ENCODE measurements around the gene TWIST2.

TWIST2 gene

DNA sequence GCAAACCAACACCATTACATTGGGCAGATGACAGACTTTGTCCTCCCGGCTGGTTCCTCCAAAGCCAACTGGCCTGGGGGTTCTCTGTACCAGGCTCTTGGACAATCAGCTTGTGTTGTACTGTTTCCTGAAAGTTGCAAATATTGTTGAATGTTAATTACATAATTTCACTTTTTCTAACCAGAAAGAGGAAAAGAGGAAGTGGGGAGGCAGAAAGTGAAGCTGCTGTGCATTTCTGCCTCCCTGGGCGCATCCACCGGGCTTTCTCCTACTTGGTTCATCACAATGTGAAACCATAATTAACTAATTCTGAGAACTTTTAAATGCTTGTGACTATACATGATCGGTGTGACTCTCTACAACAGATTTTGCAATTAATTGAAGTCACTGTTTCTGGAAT is 10.1 kb downstream of the TWIST2 start:
- no peak for DNase-seq

DNA sequence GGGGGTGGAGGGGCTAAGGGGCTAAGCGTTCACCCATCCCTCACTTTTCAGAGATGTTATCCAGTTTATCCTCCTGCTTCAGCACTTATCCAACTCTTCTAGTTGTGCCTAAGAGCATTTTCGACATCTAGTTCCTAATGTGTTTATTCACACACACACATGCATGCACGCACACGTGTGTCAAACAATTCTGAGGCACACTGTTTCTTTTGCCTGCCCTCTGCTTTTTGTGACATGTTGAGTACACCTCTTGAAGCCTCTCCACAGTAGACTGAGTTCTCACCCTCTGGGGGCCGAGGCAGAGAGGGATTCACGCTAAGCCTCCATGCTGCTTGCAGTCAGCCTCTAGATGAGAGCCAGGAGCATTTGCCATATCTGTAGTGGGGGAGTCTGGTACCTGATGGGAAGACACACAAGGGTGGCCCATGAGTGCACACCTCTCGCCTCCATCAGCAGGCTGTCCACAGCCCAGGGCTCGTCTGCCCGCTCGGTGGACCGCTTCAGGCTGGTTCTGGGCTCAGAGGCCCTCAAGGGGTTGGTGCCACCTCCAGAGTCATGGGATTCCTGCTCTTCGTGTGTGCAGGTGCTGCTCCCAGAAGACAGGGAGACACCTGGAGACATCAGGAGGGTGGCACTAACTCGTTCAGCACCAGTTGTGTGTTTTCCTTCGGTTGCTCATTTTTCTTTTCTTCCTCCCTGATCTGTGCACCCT is 11.9 kb downstream of the TWIST2 start:
- no peak for DNase-seq

DNA sequence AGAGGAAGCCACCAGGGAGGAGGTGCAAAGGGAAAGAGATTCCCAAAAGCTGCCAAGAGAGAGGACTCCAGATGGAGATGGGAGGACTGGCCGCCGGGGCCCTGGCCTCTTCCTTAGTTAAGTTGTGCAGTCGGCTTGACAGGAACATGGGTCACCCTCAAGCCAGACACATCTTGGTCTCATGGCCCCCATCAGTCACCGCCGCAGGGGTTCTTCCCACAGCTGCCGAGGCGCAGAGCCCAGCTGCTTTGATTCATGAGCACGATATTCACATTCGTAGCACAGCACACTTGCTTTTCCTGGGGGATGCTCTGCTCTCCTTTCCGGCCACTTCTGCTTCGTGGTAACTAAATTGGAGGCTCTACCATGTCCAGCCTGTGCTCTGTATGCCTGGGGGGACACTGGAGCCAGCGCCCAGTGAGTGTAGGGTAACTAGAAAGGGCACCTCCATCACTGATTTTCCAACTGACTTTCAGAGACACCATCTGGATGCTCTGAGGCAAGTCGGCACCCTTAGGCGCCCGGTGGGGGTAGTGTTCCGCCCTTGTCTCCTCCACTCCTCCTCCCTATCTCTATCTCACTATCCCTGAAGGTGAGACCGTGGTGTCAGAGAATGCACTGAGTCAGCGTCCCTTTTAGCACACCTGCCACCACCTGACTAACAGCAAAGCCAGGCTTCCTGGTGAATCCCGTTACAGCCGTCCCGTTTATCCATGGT is 13.3 kb downstream of the TWIST2 start:
- no peak for DNase-seq

DNA sequence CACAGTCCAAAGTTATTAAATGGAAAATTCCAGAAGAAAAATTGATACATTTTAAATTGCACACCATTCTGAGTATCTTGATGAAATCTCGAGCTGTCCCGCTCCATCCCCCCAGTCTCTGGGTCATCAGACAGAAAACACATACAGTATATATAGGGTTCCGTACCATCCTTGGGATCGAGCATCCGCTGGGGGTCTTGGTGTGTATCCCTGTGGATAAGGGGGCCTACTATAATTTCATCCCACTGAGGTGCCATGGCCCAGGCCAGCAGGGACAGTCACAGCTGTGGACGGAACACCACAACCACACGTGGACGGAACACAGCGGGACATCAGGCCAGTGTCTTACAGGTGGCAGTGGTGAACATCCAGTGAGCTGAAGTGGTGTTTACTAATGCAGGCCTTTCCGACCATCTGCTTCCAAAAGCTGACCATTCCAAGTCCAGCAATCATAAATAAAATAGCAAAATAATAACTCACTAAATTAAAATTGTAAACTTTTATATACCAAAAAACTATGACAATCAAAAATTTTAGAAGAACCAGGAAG is 14.0 kb downstream of the TWIST2 start:
- no peak for DNase-seq

DNA sequence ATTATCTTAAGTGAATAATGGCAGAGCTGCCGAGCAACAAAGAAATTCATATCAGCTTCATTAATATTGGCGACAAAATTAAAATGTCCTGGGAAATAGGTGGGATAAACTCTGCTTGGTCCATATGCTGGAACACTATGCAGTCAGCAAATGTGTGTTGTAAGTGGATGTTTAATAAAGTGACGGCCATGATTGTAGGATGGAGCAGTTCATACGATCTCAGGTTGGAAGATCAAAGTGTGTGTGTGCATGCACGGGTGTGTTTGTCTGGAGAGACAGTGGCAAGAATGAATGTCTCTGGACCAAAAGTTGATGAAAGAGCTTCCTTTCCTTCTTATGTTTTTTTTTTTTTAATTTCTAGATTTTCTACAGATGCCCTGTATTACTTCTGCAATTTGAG is 14.8 kb downstream of the TWIST2 start:
- no peak for DNase-seq

DNA sequence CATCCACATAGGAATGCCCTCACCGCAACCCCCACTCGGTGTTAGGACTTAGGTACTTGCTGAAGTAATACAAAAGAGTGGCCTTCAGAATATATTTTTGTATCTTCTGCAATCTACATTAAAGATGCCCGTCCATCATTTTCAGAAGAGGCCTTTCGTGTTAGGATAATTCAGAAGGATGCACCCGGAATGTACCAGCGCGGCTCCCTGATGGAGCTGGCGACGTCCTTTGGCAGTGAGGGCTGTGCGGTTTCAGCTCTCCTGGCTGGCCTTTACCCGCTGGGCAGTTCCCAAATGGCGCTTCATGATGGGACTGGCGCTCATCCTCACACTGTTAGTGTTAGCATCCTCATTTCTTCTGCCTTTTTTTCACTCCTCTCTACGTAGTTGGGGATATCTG is 15.3 kb downstream of the TWIST2 start:
- no peak for DNase-seq

DNA sequence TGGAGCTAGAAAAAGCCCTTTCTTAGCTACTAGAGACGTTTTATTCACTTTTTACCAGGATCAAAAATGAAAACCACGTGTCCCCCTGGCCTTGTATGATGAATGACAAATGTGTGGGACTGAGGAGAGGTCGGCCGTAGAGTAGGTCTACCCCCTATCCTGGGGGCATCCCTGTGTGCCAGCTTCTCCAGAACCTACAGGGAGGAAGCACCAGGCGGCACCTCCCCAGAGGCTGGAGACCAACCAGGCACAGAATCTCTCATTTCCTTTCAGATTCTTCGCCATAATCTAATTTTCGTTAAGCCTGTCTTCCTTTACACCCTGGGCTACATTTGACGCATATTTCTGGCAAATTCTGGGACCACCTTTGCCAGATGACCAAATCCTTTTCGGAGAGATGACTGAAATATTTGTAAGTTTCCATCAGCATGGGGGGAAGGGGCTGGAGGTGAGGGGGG is 15.9 kb downstream of the TWIST2 start:
- no peak for DNase-seq

DNA sequence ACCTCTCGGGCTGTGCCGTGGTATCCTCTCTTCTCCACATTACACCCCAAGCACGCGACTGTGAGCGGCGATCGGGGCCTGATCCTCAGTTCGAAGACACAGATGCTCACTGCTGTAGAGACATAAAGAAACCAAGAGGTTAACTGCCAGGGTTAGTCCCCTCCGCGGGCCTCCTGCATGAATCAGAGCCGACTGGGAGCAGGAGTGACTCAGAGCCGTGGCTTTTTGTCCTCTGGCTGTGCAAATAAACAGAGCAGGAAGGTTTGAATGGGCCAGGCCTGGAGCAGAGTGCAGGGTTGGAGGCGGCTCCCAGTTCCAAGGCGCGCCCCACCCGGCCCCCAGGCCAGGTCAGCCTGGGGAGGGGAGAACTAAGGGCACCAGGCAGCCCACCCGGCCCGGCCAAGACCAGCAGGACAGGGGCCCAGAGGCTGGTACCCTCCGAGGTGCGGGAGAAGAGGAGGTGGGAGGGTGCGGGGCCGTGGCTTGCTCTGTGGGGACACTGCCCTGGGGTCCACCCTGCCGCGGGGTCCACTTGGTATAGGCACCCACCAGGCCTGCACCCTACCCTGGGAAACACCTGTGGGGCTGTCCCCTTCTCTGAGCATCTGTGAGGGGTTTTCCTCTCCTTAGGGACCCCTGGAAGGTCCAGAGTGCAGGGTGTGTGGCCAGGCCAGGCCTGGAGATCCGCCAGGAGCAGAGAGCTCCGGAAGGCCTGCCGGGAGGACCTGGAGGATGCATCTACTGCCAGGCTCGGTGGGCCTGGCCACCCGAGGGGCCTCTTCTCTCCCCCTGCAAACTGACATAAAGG is 16.5 kb downstream of the TWIST2 start:
- no peak for DNase-seq

DNA sequence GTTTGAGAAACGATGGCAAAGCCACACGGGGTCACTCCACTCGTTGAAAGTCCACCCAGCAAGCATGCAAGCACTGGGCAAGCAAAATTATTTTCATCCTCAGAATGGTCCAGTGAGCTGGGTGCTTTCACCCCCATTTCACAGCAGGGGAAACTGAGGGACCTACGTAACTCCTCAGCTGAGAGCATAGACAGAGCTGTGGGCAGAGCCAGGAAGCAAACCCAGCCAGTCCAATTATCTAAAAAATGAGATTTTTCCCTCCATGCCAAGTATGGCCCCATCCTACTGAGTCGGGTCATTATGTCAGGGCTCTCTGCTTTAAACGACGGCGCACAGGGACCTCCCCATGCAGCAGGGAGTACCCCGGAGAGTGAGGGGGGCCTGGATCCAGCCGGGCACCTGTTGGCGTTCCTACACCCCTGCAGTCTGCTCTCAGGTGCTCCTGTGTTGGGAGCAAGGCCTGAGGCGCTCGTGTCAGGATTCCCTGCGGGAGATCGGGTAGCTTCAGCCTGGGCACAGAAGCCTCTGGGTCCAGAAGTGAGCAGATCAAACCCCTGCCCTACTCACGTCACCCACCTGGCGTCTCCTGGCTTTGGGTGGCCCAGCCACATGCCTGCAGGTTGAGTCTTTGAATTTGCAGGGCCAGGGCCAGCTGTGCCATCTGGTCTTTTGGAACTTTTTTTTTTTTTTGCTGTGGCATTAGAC is 17.3 kb downstream of the TWIST2 start:
- DNase-seq: no peak

DNA sequence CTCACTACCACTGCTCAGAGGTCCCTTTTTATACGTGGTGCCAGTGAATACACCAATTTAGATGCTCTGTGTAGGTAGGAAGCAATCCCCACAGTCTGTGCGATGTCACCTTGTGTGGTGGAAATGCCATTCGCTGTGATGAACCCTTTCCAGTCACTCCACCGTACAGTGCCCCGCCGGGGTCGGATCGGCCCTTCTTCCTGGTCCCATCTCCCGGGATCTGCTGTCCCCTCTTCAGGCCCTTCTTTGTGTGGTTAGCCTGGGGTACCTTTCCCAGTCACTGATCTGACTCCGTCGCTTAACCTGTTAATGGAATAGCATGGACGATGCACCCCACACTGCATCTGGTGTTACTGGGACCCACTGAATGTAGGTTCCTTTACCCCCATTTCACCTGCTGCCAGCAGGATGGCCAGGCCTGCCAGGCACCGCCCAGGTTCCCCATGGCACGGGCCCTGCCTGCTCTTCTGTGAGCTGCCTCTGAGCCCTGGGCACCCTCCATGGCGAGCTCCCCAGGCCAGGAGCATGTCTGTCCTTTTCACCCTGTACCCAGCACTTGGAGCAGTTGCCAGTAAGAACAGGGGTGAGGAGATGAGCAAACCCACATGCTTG is 18.0 kb downstream of the TWIST2 start:
- no peak for DNase-seq

DNA sequence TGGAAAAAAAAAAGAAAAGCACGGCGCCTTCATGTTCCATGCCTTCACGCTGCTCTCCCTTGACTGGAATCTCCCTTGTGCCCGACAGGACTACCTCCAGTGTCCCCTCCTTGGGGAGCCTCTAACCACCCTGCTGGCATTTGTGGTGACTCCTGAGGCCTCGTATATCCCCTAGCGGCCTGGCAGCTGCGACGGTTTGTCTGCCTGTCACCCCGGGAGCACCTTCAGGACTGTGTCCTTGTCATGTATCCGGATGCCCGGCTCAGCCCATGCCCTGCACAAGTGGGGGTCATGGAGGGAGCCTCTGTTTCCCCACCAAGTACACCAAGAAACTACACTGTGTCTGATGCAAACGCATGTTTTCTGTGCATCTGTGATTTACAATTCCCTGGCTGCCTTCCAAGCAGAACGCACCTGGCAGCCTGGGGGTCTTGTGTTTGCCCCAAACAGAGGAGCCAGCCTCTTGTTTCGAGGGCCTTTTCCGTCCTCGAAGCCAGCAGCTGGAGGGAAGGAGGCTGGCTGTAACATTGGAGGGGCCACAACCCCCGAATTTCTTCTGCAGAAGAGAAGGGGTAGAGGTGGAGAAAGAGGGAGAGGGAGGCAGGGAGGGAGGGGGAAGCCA is 18.9 kb downstream of the TWIST2 start:
- no peak for DNase-seq

DNA sequence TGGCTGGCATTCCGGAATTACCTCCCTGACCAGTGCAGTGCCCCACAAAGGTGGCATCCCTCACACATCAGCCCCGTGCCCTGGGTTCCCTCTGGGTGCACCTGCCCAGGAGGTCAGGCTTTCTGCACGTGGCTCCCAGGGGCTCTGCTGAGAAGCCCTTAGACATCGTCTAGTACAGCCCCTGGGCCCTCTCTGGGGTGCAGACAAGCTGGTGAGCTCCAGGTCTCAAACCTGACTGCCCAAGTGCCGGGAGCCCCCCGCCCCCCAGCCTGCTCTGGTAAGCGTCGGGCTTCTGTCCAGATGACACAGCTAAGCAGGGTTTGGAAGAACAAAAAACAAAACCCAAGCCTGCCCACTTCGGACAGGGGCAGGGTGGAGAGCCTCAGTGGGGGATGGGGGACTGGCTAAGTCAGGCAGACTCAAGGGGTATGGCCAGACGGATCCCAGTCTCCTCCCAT is 20.2 kb downstream of the TWIST2 start:
- no peak for DNase-seq

DNA sequence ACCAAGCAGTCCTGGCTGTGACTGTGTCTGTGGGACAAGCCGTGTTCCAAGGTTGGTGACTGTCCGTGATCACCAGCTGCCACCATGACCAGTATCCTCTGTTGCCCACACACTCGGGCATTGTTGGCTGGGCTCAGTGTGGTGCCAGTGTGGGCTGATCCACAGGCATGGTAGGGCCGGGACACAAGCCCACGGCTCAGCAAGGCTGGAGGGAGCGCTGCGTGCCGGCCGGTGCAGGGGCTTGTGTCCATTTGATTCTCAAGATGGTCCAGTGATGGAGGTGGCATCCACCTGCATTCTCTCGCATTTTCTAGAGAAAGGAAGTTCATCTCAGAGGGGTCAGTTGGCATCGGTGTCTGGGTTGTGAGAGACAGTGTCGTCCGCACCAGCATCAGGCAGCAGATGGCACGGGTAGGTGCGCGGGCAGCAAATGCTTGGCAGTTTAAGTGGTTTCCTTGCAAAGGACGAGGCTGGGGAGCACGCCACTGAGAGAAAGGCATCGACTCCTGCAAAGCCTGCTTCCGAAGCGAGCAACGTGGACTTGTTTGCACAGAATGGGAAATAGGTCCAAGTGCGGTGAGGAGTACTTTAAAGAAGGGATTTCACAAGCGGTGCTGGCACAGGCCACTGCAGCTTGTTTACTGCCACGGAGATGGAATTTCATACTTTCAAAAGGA is 20.9 kb downstream of the TWIST2 start:
- DNase-seq: no peak

DNA sequence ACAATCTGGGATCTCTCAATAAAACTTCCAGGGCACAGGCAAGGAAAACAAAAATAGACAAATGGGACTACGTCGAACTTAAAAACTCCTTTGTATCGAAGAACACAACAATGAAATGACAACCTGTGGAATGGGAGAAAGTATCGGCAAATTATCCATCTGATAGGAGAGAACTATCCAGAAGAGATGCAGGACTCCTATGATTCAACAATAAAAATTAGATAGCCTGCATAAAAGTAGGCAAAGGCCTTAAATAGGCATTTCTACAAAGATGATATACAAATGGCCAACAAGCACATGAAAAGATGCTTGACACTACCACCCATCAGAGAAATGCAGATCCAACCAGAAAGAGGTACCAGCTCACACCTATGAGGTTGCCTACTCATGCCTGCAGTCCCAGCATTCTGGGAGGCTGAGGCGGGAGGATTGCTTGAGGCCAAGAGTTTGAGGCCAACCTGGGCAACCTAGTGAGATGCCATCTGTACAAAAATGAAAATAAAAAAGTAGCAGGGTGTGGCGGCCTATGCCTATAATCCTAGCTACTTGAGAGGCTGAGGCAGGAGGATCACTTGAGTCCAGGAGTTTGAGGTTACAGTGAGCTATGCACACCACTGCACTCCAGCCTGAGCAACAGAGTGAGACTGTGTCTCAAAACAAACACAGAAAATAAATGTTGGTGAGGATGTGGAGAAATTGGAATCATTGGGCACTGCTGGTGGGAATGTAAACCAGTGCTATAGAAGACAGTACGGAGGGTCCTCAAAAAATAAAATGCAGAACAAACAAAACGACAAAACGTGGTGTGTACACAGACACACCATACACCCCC is 21.6 kb downstream of the TWIST2 start:
- no peak for DNase-seq

DNA sequence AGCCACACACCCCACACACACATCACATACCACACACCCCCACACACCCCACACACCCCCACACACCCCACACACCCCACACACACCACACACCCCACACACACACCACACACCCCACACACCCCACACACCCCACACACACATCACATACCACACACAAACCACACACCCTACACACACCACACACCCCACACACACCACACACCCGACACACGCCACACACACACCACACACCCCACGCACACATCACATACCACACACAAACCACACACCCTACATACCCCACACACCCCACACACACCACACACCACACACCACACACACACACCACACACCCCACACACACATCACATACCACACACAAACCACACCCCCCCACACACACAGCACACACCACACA is 22.4 kb downstream of the TWIST2 start:
- DNase-seq: no peak

DNA sequence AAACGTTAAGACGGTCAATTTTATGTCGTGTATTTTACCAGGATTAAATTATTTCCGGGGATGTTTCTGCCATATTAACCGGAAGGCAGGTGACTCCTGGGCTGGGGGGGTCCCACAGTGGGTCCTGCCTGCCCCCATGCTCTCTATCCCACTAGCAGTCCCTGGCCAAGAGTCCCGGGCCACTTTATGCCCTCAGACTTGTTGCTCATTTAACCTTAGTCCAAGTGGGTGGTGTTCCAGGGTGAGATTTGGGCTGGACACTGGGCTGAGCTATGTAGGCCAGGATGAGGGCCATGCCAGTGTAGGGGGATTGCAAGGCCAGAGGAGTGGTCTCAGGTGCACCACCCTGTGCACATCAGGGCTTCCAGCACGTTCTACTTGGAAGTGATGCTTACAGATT is 24.1 kb downstream of the TWIST2 start:
- no peak for DNase-seq

DNA sequence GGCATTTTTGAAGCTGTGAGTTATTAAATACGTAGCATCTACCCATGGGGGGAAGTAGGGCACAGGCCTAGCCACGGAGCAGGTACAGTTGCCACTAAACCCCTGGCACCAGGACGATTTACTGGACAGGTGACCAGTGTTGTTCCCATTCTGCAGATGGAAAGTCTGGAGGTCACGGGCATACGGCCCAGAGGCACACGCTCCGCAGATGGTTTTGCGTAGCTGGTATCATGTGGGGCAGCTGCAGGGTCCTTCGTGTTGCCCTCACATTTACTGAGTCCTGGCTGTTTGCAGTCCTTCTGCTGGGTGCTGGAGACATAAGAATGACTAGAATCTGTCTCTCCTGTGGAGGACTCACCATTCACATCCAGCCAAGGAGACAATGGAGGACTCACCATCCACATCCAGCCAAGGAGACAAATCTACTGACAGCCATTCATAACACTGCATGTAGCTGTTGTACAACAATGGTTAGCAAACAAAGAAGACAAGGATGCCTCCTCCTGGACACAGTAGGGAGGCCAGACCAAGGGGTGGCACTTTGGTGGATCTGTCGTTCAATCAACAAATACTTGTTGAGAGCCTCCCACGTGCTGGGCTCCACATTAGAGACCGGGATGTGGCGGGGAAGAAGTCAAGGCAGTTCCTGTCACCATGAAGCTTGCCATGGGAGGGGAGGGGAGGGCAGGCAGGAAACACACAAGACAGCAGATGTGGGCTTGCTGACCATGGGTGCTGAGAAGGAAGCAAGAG is 24.9 kb downstream of the TWIST2 start:
- no peak for DNase-seq

DNA sequence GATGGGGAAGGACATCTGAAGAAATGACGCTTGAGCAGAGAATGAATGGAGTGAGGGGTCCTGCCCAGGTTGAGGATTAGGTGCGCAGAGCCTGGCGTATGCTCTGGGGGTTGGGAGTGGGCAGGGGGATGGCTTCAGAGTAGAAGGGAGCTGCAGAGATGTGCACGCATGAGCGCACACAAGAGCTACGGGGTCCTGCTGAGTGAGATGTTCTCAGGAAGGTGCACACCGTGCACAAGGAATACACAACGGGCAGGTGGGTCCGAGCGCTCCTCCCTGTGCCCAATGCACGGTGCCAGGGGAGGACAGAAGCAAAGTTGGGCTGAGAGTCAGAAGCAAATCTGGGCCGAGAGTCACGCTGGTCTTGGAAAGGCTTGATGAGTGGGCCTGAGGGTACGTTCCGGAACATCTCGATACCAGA is 25.5 kb downstream of the TWIST2 start:
- DNase-seq: no peak

DNA sequence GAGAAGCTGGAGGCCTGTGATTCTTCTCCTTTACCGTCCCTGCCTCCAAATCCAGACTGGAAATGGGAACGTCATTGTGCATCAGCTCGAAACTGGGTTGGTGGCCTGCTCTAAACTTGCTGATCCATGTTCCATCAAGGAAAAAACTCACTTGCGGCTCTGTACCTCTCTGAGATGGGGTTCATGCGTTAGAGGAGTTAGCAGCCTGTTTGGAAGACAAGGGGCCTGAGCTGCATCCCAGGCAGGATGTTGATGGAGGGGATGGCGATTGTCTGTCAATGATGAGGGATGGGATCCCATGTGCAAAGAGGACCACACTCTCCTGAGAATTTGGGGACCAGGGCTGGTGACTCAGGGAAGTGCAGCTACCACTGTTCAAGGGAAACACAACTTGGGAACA is 26.0 kb downstream of the TWIST2 start:
- no peak for DNase-seq

All from activated gamma-delta T cell treated with Interleukin-2 at 50 U/mL for 16 hours (primary cell).